HG03060 (cell line): Measurements from ENCODE around the gene RFK.

Experiments used
- ATAC-seq: cut with Tn5 transposase; IDR thresholded peaks from one replicate; pipeline ENCODE4 v1.9.1; 2021; ENCODE audit warnings: low read depth, moderate number of reproducible peaks; ENCODE audit not compliant: unreplicated experiment

Gene RFK

DNA sequence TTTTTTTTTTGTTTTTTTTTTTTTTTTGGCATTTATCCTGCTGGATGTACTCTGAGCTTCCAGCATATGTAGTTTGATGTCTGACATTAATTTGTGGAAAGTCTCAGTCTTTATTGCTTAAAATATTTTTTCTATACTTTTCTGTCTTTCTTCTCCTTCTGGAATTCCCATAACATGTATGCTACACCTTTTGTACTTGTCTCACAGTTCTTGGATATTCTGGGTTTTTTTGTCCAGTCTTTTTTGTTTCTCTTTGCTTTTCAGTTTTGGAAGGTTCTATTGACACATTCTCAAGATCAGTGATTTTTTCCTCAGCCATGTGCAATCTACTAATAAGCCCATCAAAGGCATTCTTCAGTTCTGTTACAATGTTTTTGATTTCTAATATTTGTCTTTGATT is 19.4 kb upstream of the RFK start:
- no peak for ATAC-seq

GRCh38 chr9:76412638-76413037 is 18.4 kb upstream of the RFK start:
- ATAC-seq, result no peak

GRCh38 chr9:76405868-76406267 is 11.6 kb upstream of the RFK start:
- no peak for ATAC-seq

GRCh38 chr9:76405340-76405739 is 11.1 kb upstream of the RFK start:
- no peak for ATAC-seq

- ATAC-seq, result no peak
Measured at GRCh38 chr9:76404401-76404800, 10.2 kb upstream of the RFK start.

DNA sequence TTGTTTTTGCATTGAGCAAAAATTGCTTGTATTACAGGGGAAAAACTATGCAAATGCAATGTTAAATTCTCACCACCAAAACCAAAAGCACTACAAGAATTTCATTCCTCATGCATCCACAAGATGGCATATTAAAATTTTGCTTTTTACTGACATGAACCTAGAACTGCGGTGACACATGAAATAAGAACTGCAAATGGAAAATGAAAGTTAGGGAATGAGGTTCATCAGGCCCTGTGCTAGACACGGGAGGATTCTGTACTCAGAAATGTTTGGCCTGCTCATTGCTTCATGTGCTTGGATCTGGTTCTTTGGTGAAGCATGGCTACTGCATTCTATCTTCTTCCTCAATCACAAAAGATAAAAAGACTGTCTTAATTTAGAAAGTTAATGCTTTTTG is 9.1 kb upstream of the RFK start:
- ATAC-seq, result peak; percentile 85

DNA sequence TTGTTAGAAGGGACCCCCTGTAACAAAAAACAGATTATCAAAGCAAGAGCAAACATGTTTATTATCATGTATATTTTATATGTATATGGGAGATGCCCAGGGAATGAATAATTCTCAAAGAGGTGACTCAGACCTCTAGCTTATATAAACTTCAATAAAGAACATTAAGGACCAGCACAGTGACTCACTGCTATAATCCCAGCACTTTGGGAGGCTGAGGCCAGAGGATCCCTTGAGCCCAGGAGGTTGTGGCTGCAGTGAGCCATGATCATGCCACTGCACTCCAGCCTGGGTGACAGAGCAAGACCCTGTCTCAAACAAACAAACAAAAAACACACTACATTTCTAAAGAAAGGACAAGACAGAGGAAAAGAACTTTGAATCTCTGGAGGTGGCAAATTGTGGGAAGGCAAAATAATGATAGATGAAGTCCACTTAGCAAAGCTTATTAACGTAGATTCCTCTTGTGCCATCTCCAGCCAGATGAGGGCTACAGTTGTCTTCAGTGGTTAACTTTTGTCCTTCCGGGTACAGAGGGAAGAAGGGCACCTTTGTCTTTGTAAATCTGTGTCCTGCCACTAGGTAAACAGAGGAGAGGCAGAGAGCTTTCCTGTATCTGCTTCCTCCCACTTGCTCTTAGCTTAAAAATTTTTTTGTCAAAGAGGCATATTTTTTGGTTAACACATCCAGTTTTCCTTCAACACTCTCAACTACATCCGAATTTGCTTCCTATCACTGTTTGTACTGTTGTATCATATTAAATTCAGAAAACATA is 7.5 kb upstream of the RFK start:
- no peak for ATAC-seq

DNA sequence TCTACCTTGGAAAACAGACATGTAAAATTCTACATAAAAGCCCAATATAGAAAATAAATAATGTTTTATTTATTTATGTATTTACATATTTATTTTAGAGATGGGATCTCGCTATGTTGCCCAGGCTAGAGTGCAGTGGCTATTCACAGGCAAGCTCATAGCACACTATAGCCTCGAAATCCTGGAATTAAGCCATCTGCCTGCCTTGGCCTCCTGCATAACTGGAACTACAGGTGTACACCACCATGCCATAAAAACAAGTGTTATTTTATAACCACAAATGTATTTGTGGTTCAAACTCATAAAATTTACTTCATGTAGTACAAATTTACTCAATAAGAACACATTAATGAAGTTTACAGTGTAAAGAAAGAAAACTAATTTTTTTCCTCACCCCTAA is 7.0 kb upstream of the RFK start:
- ATAC-seq, result no peak

DNA sequence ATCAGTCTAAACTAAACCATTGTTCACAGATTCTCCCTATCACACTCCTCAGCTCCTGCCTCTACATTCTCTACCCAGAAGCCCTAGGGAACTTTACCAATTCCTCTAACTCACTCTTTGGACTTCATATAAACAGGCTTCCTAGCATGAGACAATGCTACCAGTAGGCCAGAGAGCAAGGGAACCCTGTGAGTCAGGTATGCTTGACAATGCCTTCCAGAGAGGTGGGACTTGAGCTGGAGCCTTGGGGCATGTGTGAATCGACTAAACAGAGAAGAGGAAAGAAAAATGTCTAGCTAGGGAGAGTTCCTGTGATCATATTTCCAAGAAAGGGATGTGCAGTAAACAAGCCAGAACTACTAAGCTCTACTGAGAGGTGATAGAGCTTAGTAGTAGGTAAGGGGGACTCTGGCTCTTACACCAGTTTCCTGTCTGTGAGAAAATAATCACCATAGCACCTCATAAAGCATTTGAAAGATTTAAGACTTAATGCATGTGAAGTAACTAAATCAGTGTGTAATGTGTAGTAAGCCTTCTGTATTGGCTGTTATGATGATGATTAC is 6.4 kb upstream of the RFK start:
- no peak for ATAC-seq

DNA sequence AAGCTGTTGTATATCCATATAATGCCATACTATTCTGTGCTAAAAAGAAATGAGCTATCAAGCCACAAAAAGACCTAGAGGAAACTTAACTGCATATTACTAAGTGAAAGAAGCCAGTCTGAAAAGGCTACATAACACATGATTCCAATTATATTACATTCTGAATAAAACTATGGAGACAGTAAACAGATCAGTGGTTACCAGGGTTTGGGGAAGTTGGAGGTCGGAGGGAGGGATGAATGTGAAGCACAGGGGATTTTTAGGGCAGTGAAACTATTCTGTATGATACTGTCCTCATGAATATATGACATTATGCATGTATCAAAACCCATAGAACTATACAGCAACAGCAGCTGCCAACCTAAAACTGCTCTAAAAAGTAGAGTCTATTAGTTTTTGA is 5.6 kb upstream of the RFK start:
- no peak for ATAC-seq

GRCh38 chr9:76396597-76396996 is 2.4 kb upstream of the RFK start:
- no peak for ATAC-seq

DNA sequence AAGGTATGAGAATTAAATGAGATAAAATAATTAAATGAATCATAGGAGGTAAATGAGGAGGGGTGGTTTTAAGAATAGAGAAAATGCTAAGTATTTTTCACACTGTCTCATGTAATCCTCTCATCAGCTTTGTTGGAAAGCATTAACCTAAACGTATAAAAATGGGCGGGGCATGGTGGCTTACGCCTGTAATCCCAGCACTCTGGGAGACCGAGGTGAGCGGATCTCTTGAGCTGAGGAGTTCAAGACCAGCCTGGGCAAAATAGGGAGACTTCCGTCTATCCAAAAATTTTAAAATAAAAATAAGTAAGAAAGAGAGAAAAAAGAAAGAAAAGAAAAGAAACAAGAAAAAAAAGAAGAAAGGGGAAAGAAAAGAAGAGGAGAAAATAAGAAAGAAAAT is 1.9 kb upstream of the RFK start:
- ATAC-seq, result no peak

DNA sequence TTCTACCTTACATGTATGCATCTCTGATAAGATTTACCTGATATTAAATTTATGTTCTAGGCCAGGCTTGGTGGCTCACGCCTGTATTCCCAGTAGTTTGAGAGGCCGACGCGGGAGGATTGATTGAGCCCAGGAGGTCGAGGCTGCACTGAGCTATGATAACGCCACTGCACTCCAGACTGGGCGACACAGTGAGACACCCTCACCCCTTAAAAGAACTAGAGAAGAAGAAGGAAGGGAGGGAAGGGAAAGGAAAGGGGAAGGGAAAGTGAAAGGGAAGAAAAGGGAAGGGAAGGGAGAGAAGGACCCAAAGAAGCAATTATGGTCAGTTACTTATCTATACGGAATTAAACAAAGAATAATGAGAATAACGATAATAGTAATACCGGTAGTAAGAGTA is 1.2 kb upstream of the RFK start:
- no peak for ATAC-seq

DNA sequence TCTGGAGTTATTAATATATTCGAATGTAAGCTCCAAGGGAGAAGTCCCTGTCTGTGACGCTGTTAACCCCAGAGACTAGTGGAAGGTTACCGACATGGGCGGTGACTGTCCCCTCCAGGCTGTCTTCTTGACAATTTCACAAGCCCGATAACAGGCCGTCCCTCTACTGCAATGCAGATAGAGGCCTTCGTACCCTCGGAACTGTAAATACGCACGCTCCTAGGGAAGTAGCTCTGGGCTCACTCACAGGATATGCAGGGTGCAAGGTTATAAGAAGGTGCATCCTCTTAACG is 680 bp upstream of the RFK start:
- peak; percentile 31 for ATAC-seq

DNA sequence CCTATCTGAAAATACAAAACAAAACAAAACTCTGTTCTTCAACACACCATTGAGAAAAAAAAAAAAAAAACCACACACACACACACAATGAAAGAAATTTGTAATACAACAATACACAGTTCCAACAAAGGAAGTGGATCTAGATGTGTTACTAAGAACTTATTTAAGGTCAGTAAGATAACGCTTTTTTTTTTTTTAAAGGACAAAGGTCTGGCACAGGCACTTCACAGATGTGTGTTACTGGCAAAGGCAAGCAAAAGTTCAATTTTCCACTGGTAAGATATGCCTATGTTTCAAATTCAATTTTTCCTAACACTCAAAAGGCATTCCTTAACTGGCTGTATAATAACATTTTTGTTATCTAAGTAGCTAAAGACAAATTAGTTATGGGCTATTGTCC is 3.6 kb downstream of the RFK start:
- no peak for ATAC-seq

- no peak for ATAC-seq
Measured at GRCh38 chr9:76379494-76379893, 14.7 kb downstream of the RFK start.

DNA sequence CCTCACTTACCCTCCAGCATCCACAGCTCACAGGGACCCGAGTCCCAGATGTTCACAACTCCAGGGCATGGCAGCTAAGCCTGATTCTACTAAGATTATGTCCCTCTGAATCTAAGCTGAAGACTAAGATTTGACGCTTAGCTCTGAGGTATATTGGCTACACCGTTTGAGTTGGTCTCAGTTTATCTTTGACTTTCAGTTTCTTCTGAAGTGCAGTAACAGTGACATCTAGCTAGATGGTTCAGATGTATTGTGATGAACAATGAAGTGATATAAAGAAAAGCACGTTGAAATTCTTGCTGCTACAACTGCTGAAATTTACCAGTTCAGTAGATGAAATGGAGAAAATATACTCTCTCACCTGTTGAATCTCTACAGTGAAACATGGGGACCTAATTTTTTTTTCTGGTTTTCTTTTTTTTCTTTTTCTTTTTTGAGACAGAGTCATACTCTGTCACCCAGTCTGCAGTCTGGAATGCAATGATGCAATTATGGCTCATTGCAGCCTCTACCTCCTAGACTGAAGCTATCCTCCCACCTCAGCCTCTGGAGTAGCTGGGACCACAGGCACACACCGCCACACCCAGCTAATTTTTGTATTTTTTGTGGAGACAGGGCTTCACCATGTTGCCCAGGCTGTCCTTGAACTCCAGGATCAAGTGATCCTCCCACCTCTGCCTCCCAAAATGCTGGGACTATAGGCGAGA is 15.7 kb downstream of the RFK start:
- no peak for ATAC-seq

GRCh38 chr9:76377791-76378190 is 16.4 kb downstream of the RFK start:
- no peak for ATAC-seq

GRCh38 chr9:76374783-76375559 is 19.3 kb downstream of the RFK start:
- ATAC-seq, result no peak

- ATAC-seq, result no peak
Measured at GRCh38 chr9:76373784-76374474, 20.3 kb downstream of the RFK start.
